Thyroid gland (tissue), 4 donors: ENCODE data around the gene HTR3A.

Source experiments
- POLR2A ChIP-seq, 2 donors: fragments of 450-650 bp; IDR thresholded peaks; one replicate each; pipeline ENCODE4 v1.6.1; 2017; ENCODE audit warnings: antibody characterized with exemption in 2 of 2, mild to moderate bottlenecking in 2 of 2, moderate library complexity in 1 of 2
- TF ChIP-seq, protein P1 (sequence below), 6 experiments: fragments of 200-600 bp in 3 of 6; fragments of 450-650 bp in 3 of 6; sonication (generic) in 3 of 6; IDR thresholded peaks; one replicate each; pipeline ENCODE4 v1.5.1; 2016 to 2019; ENCODE audit warnings: antibody characterized with exemption in 6 of 6, mild to moderate bottlenecking in 2 of 6, inconsistent platforms in 1 of 6, moderate library complexity in 1 of 6

DNA sequence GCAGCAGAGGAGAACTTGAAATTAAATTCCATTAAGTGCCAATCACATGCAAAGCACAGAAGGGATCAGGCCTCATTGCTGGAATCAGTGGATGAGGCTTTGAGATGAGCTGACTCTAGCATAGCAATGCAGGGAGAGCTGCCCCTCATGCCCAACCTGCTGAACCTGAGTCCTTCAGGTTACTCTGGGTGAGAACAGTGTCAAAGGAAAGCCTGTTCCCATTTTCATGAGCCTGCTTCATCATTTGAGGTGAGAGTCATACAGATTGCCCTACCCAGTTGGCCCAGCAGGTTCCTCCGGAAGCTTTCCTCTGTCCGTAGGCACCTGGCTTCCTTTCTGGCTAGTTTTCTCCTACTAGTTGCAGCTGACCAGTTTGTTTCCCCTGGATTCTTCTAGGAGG is 58.7 kb downstream of the HTR3A start:
- TF ChIP-seq, protein P1, sequence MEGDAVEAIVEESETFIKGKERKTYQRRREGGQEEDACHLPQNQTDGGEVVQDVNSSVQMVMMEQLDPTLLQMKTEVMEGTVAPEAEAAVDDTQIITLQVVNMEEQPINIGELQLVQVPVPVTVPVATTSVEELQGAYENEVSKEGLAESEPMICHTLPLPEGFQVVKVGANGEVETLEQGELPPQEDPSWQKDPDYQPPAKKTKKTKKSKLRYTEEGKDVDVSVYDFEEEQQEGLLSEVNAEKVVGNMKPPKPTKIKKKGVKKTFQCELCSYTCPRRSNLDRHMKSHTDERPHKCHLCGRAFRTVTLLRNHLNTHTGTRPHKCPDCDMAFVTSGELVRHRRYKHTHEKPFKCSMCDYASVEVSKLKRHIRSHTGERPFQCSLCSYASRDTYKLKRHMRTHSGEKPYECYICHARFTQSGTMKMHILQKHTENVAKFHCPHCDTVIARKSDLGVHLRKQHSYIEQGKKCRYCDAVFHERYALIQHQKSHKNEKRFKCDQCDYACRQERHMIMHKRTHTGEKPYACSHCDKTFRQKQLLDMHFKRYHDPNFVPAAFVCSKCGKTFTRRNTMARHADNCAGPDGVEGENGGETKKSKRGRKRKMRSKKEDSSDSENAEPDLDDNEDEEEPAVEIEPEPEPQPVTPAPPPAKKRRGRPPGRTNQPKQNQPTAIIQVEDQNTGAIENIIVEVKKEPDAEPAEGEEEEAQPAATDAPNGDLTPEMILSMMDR (IDR thresholded peaks at IDR 0.05) = no peak
- no peak for TF ChIP-seq POLR2A (IDR thresholded peaks at IDR 0.05)
